Neutrophil (primary cell): ENCODE data around the gene TMEM47.

Source experiments
- H3K27ac ChIP-seq: fragments of 200-600 bp; sonication (generic); 2 replicates; pipeline ENCODE4 v1.5.1; 2016; ENCODE audit warnings: mild to moderate bottlenecking, moderate library complexity
- H3K27me3 ChIP-seq: fragments of 200-600 bp; sonication (generic); 2 replicates; pipeline ENCODE4 v1.6.0; 2016; ENCODE audit warnings: mild to moderate bottlenecking
- H3K36me3 ChIP-seq: fragments of 200-600 bp; sonication (generic); 2 replicates; pipeline ENCODE4 v1.5.1; 2017
- H3K4me1 ChIP-seq, 2 experiments: fragments of 200-600 bp in 1 of 2; sonication (generic) in 1 of 2; 1 replicate in 1 of 2; 2 replicates in 1 of 2; pipeline versions ENCODE4 v1.5.1 to v1.6.1; 2013 to 2016; ENCODE audit warnings: low read depth in 1 of 2, low read length in 1 of 2, mild to moderate bottlenecking in 1 of 2, moderate library complexity in 1 of 2; ENCODE audit not compliant: control insufficient read depth in 1 of 2, insufficient read depth in 1 of 2
- H3K4me3 ChIP-seq, 2 experiments: fragments of 200-600 bp in 1 of 2; sonication (generic) in 1 of 2; 1 replicate in 1 of 2; 2 replicates in 1 of 2; pipeline ENCODE4 v1.5.1; 2013 to 2016; ENCODE audit warnings: low read depth in 1 of 2, low read length in 1 of 2, mild to moderate bottlenecking in 1 of 2, moderate library complexity in 1 of 2
- H3K9me3 ChIP-seq: fragments of 200-600 bp; sonication (generic); 2 replicates; pipeline ENCODE4 v1.5.1; 2016
- TF ChIP-seq, protein P1 (sequence below): fragments of 200-600 bp; sonication (generic); IDR thresholded peaks from 2 replicates; pipeline ENCODE4 v1.5.1; 2016; ENCODE audit warnings: antibody characterized with exemption

Gene TMEM47

GRCh38 chrX:34638116-34638515, 19.0 kb downstream of the TMEM47 start:
- no peaks in the 10 kb centered on the region for H3K27me3 ChIP-seq
- TF ChIP-seq, protein P1, sequence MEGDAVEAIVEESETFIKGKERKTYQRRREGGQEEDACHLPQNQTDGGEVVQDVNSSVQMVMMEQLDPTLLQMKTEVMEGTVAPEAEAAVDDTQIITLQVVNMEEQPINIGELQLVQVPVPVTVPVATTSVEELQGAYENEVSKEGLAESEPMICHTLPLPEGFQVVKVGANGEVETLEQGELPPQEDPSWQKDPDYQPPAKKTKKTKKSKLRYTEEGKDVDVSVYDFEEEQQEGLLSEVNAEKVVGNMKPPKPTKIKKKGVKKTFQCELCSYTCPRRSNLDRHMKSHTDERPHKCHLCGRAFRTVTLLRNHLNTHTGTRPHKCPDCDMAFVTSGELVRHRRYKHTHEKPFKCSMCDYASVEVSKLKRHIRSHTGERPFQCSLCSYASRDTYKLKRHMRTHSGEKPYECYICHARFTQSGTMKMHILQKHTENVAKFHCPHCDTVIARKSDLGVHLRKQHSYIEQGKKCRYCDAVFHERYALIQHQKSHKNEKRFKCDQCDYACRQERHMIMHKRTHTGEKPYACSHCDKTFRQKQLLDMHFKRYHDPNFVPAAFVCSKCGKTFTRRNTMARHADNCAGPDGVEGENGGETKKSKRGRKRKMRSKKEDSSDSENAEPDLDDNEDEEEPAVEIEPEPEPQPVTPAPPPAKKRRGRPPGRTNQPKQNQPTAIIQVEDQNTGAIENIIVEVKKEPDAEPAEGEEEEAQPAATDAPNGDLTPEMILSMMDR: no peak
- H3K9me3 ChIP-seq: no peaks in the 10 kb centered on the region
- H3K4me3 ChIP-seq: no peak overlapping the region
- no peak overlapping the region for H3K27ac ChIP-seq
- H3K36me3 ChIP-seq: no peaks in the 10 kb centered on the region
- H3K4me1 ChIP-seq: no peaks in the 10 kb centered on the region

DNA sequence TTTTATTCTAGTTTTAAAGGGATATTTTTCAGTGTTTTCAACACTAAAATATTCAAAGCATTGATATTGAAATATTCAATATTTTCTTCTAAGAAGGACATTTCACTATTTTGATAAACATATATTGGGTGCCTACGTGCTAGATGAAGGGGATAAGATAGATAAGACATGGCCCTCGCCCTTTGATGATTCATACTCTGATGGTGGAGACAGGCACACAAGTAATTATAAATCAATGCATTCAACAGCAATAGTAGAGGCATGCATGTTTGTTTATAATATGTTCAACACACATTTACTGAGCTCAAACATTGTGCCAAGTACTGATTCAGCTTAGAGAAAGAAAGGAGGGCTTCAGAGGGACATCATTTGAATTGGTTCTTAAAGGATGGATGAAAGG, 22.7 kb downstream of the TMEM47 start:
- H3K4me3 ChIP-seq: no peak overlapping the region
- H3K36me3 ChIP-seq: no peaks in the 10 kb centered on the region
- no peak overlapping the region for H3K27ac ChIP-seq
- H3K4me1 ChIP-seq: no peaks in the 10 kb centered on the region
- no peaks in the 10 kb centered on the region for H3K27me3 ChIP-seq
- TF ChIP-seq, protein P1: no peak
- H3K9me3 ChIP-seq: no peaks in the 10 kb centered on the region

- H3K4me1 ChIP-seq: no peaks in the 10 kb centered on the region
- H3K27ac ChIP-seq: no peak overlapping the region
- H3K4me3 ChIP-seq: no peak overlapping the region
- H3K9me3 ChIP-seq: no peaks in the 10 kb centered on the region
- H3K36me3 ChIP-seq: no peaks in the 10 kb centered on the region
- TF ChIP-seq, protein P1: no peak
- H3K27me3 ChIP-seq: no peaks in the 10 kb centered on the region
Measured at GRCh38 chrX:34632384-34632783, 24.7 kb downstream of the TMEM47 start.

DNA sequence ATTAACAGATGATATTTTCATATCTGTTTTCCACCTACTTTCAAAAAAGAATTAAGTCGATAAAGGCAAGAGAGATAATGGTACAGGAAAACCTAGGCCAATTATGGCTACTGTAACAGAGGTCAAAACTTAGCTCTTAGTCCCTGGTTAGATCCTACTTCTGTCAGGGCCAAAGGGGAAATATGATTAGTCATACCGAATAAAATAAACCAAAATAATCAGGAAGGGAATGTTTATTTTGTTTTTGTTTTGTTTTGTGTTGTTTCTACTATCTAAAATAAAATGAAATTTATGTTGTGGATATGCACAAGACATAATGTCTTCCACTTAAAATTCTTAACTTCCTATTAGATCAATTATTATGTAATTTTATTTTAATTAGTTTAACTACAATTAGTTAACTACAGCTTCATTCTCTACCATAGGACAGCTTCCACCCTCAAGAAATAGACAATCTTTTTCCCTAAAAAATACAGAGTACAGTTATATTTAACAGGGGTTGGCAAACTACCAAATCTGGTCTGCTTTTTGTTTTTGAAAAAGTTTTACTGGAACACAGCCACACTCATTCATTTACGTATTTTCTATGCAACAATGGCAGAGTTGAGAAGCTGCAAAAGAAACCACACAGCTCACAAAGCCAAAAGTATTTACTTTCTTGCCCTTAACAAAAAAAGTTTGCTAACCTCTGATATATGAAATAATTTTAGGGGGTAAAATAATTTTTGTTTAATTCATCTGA, 25.4 kb downstream of the TMEM47 start:
- Histone ChIP-seq H3K4me3 (no peak overlapping the region), H3K27ac (no peak overlapping the region), H3K4me1 (no peaks in the 10 kb centered on the region), H3K27me3 (no peaks in the 10 kb centered on the region), H3K9me3 (no peaks in the 10 kb centered on the region), H3K36me3 (no peaks in the 10 kb centered on the region)
- TF ChIP-seq, protein P1: no peak

DNA sequence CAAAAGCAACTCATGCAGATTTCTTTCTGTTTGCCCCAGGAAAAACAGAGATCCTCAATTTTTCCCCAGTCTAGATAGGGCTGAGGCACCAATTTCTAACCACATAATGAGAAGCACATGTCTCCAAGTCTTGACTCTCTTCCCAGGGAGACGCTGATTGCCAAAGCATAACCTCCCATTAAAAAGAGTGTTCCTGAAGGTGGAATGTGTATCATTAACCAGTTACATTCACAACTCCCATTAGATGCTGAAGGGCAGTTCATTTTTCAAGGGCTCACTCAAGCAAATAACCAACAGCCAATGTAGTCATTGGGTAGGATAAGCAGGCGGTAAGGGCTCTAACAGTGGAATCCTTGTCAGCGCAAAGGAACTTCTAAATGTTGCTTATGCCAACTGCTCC, 27.5 kb downstream of the TMEM47 start:
- Histone ChIP-seq H3K4me1 (no peaks in the 10 kb centered on the region), H3K4me3 (no peak overlapping the region), H3K27ac (no peak overlapping the region), H3K27me3 (no peaks in the 10 kb centered on the region), H3K36me3 (no peaks in the 10 kb centered on the region), H3K9me3 (no peaks in the 10 kb centered on the region)
- TF ChIP-seq, protein P1: no peak
